Naive thymus-derived CD4-positive, alpha-beta T cell (primary cell): ENCODE results near the gene BARHL2. TPM values are rescaled to one million over a fixed set of nuclear protein-coding genes. Genes with fewer than 3 reads are reported as not detected.

ENCODE experiments used
- ATAC-seq: fragments of 150-1000 bp; cut with Tn5 transposase; 2 replicates; pipeline ENCODE4 v1.10.0; 2021; ENCODE audit warnings: mild to moderate bottlenecking, moderate library complexity
- CTCF ChIA-PET: fragments of 350-600 bp; sonication (Branson Sonifier 250); formaldehyde crosslinking; loops from one replicate; lab custom pipeline; 2021; ENCODE audit warnings: antibody characterized with exemption; lab: Charles Lee
- POLR2A ChIA-PET: fragments of 350-600 bp; sonication (Branson Sonifier 250); formaldehyde crosslinking; loops from one replicate; lab custom pipeline; 2021; ENCODE audit warnings: antibody characterized with exemption, inconsistent platforms; lab: Charles Lee
- DNase-seq, 9 donors: peaks; one replicate each; pipeline versions ENCODE4 v3.0.0 to v3.0.0-alpha.2; 2020 to 2022; ENCODE audit warnings: mixed read lengths in 1 of 9
- H3K27ac ChIP-seq: one replicate; pipeline ENCODE4 v1.7.0; 2013; ENCODE audit warnings: mild to moderate bottlenecking, low read depth, low read length, moderate library complexity
- H3K27me3 ChIP-seq, 2 donors: one replicate each; pipeline ENCODE4 v1.7.0; 2013; ENCODE audit warnings: low read length in 2 of 2, mild to moderate bottlenecking in 2 of 2, moderate library complexity in 2 of 2; ENCODE audit not compliant: control insufficient read depth in 2 of 2, insufficient read depth in 2 of 2
- H3K36me3 ChIP-seq, 3 experiments: 1 replicate in 2 of 3; 2 replicates in 1 of 3; pipeline ENCODE4 v1.7.0; 2013; ENCODE audit warnings: low read length in 3 of 3, mild to moderate bottlenecking in 3 of 3, moderate library complexity in 1 of 3; ENCODE audit not compliant: insufficient read depth in 3 of 3, control insufficient read depth in 2 of 3
- H3K4me1 ChIP-seq, 2 donors: one replicate each; pipeline ENCODE4 v1.7.0; 2013; ENCODE audit warnings: low read length in 2 of 2, mild to moderate bottlenecking in 2 of 2, moderate library complexity in 1 of 2; ENCODE audit not compliant: control insufficient read depth in 2 of 2, insufficient read depth in 2 of 2
- H3K4me3 ChIP-seq: 2 replicates; pipeline ENCODE4 v1.7.0; 2013; ENCODE audit warnings: mild to moderate bottlenecking, low read length
- H3K9me3 ChIP-seq, 3 experiments: 1 replicate in 2 of 3; 2 replicates in 1 of 3; pipeline ENCODE4 v1.7.0; 2013; ENCODE audit warnings: low read length in 3 of 3; ENCODE audit not compliant: control insufficient read depth in 2 of 3
- H3K27ac Mint-ChIP-seq, 9 donors: one replicate each; pipeline ENCODE4 v1.8.0; 2020 to 2022; ENCODE audit warnings: mixed read lengths in 9 of 9, mild to moderate bottlenecking in 8 of 9, moderate library complexity in 5 of 9, inconsistent platforms in 2 of 9
- H3K27me3 Mint-ChIP-seq, 5 donors: one replicate each; pipeline ENCODE4 v1.8.0; 2021 to 2022; ENCODE audit warnings: mixed read lengths in 5 of 5, mild to moderate bottlenecking in 1 of 5
- H3K36me3 Mint-ChIP-seq, 5 donors: one replicate each; pipeline ENCODE4 v1.8.0; 2020 to 2022; ENCODE audit warnings: mixed read lengths in 5 of 5, mild to moderate bottlenecking in 3 of 5, inconsistent platforms in 1 of 5
- H3K4me1 Mint-ChIP-seq, 7 donors: one replicate each; pipeline ENCODE4 v1.8.0; 2020 to 2022; ENCODE audit warnings: mixed read lengths in 7 of 7, mild to moderate bottlenecking in 3 of 7, inconsistent platforms in 1 of 7
- H3K4me3 Mint-ChIP-seq, 10 donors: one replicate each; pipeline ENCODE4 v1.8.0; 2020 to 2022; ENCODE audit warnings: mild to moderate bottlenecking in 10 of 10, mixed read lengths in 10 of 10, moderate library complexity in 6 of 10, inconsistent platforms in 2 of 10
- H3K9me3 Mint-ChIP-seq, 11 donors: one replicate each; pipeline ENCODE4 v1.8.0; 2020 to 2022; ENCODE audit warnings: mixed read lengths in 11 of 11, mild to moderate bottlenecking in 4 of 11, inconsistent platforms in 1 of 11, moderate library complexity in 1 of 11
- intact Hi-C, 2 donors: fragments of 100-400 bp; cut with micrococcal nuclease; formaldehyde crosslinking; loops; one replicate each; pipeline ENCODE4 v1.15.1; 2023
- polyA plus RNA-seq, 2 donors: library from polyadenylated mRNA; unstranded; fragments of 300-500 nt; fragmentation: Illumina TruSeq; gene quantifications; one replicate each; pipeline ENCODE4 v1.2.3, GENCODE V29; 2021
- total RNA-seq, 6 experiments: library from RNA in 5 of 6; stranded (reverse) in 5 of 6; gene quantifications; 1 replicate in 5 of 6; 2 replicates in 1 of 6; pipeline ENCODE4 v1.2.3 and lab custom pipeline; 2021 to 2026

Gene BARHL2
- total and polyA plus RNA-seq, 7 experiments from 2014 or later: not detected

DNA sequence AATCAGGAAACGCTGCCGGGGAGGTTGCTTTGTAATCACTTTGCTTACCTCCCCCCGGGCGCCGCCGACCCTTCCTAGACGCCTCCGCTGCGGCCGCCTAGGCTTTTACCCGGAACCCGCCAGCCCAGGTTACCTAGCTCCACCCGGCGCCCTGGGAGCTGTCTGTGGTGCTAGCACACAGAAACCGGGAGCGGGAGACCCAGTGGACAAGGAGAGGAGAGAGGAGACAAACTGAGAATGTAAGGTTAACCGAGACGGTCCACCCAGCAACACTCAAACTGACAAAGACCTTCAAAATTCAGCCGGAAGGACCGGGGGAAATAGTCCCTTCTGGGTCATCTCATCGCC is 9.8 kb downstream of the BARHL2 start:
- ATAC-seq (peak; percentile 45), DNase-seq (peak in 1 of 9 donors; percentile 27)
- peaks cover 6 to 24% (median 12%) of the 10 kb centered on the region in 7 donors for H3K4me1 Mint-ChIP-seq
- H3K27me3 Mint-ChIP-seq: peaks cover 81 to 94% (median 85%) of the 10 kb centered on the region in 5 donors
- Histone ChIP-seq H3K27me3 (peaks cover 5 to 53% of the 10 kb centered on the region in 2 donors), H3K9me3 (no peaks in the 10 kb centered on the region), H3K27ac (no peak overlapping the region), H3K4me1 (peaks cover 0 to 6% of the 10 kb centered on the region in 2 donors), H3K4me3 (no peak overlapping the region), H3K36me3 (no peaks in the 10 kb centered on the region)
- ChIA-PET CTCF (no interaction called here), POLR2A (no interaction called here)
- H3K4me3 Mint-ChIP-seq: peak overlapping the region in 9 of 10 donors; percentile 17 to 75 (median 65)
- H3K36me3 Mint-ChIP-seq: peaks cover 0 to 6% (median 4%) of the 10 kb centered on the region in 5 donors
- H3K9me3 Mint-ChIP-seq: peaks cover 0 to 44% (median 4%) of the 10 kb centered on the region in 11 donors
- intact Hi-C loops: no loop called here
- peak overlapping the region in 1 of 9 donors; percentile 38 for H3K27ac Mint-ChIP-seq

DNA sequence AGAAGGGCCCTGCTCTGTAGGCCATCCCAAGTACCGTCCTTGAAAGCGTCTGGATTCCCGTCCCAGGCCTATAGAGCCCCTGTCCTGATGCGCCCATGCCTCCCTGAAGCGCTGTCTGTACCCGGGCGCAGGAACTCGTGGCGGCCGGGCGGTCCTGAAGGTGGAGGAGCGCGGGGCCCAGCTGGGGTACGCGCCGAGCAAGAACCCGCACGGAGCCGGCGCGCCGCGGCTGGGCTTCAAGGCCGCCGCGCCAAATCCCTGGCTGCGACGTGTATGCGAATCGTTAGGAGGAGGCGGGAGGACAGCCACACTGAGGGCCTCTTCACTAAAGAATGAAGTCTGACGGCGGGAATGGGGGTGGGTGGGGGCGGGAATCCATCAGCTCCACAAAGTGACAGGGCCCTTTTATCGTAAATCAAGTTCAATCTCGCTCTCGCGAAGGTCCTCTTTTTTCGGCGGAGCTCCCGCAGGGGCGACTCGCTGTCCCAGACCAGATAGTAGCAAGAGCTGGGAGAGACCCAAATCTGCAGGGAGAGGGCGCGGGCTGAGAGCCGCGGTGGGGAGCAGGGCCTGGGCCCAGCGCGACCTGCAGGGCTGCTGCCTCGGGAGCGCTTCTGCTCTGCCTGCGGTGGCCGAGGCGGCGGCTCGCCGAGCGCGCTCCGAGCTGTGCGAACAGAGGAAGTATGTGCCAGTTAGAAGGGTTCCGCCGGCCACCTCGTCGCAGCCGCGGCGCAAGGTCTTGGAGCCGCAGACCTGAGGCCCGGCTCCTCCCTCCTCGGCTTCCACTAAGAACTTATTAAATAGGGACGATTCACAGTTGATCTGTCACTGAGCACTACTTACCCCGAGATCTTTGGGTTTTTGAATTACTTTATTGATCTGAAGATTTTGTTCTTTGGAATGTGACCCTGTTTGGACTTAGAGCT is 10.4 kb downstream of the BARHL2 start:
- H3K36me3 Mint-ChIP-seq: peaks cover 0 to 6% (median 4%) of the 10 kb centered on the region in 5 donors
- ChIA-PET POLR2A (no interaction called here), CTCF (no interaction called here)
- peak overlapping the region; percentile 17 to 75 (median 66) for H3K4me3 Mint-ChIP-seq
- H3K4me1 Mint-ChIP-seq: peaks cover 6 to 24% (median 12%) of the 10 kb centered on the region in 7 donors
- no peak overlapping the region for H3K4me3 ChIP-seq
- peak overlapping the region in 1 of 9 donors; percentile 38 for H3K27ac Mint-ChIP-seq
- H3K27me3 ChIP-seq: peaks cover 5 to 49% of the 10 kb centered on the region in 2 donors
- H3K36me3 ChIP-seq: no peaks in the 10 kb centered on the region
- peaks cover 0 to 47% (median 4%) of the 10 kb centered on the region in 11 donors for H3K9me3 Mint-ChIP-seq
- intact Hi-C loops: no loop called here
- ATAC-seq: peak; percentile 59
- peaks cover 0 to 6% of the 10 kb centered on the region in 2 donors for H3K4me1 ChIP-seq
- DNase-seq: peak in 1 of 9 donors; percentile 30
- H3K9me3 ChIP-seq: no peaks in the 10 kb centered on the region
- H3K27me3 Mint-ChIP-seq: peaks cover 85 to 94% (median 88%) of the 10 kb centered on the region in 5 donors
- H3K27ac ChIP-seq: no peak overlapping the region

DNA sequence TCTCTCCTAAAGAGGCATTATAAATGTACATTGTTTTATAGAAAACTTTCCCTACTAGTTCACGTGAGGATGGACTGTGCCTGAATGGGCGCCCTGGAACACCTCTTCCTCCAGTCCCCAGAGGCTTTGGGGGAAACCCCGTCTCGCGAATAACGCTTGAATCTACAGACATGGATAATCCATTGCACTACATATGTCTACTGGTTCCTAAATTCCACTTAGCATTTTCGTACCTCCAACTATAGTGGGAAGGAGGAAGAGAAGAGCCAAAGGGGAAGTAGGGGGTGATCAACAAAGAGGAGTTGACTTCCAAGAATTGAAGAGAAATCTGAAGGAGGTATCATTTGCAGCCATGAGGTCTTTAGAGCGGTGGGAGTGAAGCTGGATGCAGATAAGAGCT is 11.1 kb downstream of the BARHL2 start:
- Mint-ChIP-seq H3K4me3 (peak overlapping the region in 8 of 10 donors; percentile 48 to 75 (median 62)), H3K27ac (no peak overlapping the region)

DNA sequence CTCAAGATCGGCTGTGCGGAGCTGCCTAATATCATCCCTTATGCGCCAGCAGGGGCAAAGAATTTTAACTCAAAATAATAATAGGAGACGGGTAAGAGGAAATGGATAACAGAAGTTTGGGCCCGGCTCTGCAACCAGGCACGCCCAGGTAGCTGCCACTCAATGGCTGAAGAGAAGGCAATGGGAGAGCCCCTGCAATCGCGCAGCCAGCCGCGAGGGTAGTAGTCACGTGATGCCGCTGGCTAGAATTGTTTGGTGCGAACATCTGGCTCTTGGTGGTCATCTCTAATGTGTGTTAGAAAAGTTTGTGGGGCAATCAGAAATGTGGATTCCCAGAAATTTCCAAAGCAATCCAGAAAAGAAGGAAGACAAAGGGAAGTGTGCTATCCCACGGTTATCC is 12.3 kb downstream of the BARHL2 start:
- ATAC-seq (no peak), DNase-seq (no peak)
- intact Hi-C loops: no loop called here
- Histone ChIP-seq H3K4me1 (peaks cover 0 to 6% of the 10 kb centered on the region in 2 donors), H3K27ac (no peak overlapping the region), H3K4me3 (no peak overlapping the region), H3K27me3 (peaks cover 0 to 35% of the 10 kb centered on the region in 2 donors), H3K9me3 (no peaks in the 10 kb centered on the region), H3K36me3 (no peaks in the 10 kb centered on the region)
- CTCF ChIA-PET: no interaction called here
- Mint-ChIP-seq H3K27ac (no peak overlapping the region), H3K36me3 (peaks cover 0 to 6% (median 0%) of the 10 kb centered on the region in 5 donors), H3K4me1 (peaks cover 6 to 24% (median 12%) of the 10 kb centered on the region in 7 donors), H3K9me3 (peaks cover 0 to 42% (median 4%) of the 10 kb centered on the region in 11 donors), H3K27me3 (peaks cover 84 to 92% (median 87%) of the 10 kb centered on the region in 5 donors), H3K4me3 (no peak overlapping the region)
- POLR2A ChIA-PET: no interaction called here

More for the DNA sequence above, 11.1 kb downstream of the BARHL2 start:
- Mint-ChIP-seq H3K4me1 (peaks cover 6 to 24% (median 12%) of the 10 kb centered on the region in 7 donors), H3K36me3 (peaks cover 0 to 6% (median 4%) of the 10 kb centered on the region in 5 donors), H3K27me3 (peaks cover 85 to 92% (median 90%) of the 10 kb centered on the region in 5 donors), H3K9me3 (peaks cover 0 to 47% (median 4%) of the 10 kb centered on the region in 11 donors)
- ATAC-seq (no peak), DNase-seq (no peak)
- CTCF ChIA-PET: no interaction called here
- H3K4me1 ChIP-seq: peaks cover 0 to 6% of the 10 kb centered on the region in 2 donors
- H3K4me3 ChIP-seq: no peak overlapping the region
- H3K27ac ChIP-seq: no peak overlapping the region
- intact Hi-C loops: no loop called here
- no peaks in the 10 kb centered on the region for H3K36me3 ChIP-seq
- POLR2A ChIA-PET: no interaction called here
- H3K9me3 ChIP-seq: no peaks in the 10 kb centered on the region
- peaks cover 2 to 46% of the 10 kb centered on the region in 2 donors for H3K27me3 ChIP-seq

- no peaks in the 10 kb centered on the region for H3K9me3 ChIP-seq
- peaks cover 0 to 4% of the 10 kb centered on the region in 2 donors for H3K27me3 ChIP-seq
- H3K27me3 Mint-ChIP-seq: peaks cover 16 to 66% (median 51%) of the 10 kb centered on the region in 5 donors
- ChIA-PET POLR2A (no interaction called here), CTCF (no interaction called here)
- H3K9me3 Mint-ChIP-seq: no peaks in the 10 kb centered on the region
- no peaks in the 10 kb centered on the region for H3K4me1 ChIP-seq
- no peak for ATAC-seq
- DNase-seq: no peak
- H3K36me3 Mint-ChIP-seq: no peaks in the 10 kb centered on the region
- no peak overlapping the region for H3K4me3 ChIP-seq
- H3K27ac ChIP-seq: no peak overlapping the region
- no peak overlapping the region for H3K27ac Mint-ChIP-seq
- H3K4me1 Mint-ChIP-seq: no peaks in the 10 kb centered on the region
- intact Hi-C loops: no loop called here
- no peaks in the 10 kb centered on the region for H3K36me3 ChIP-seq
- H3K4me3 Mint-ChIP-seq: no peak overlapping the region
These were observed 22.3 kb downstream of the BARHL2 start for GRCh38 chr1:90694846-90695245.

DNA sequence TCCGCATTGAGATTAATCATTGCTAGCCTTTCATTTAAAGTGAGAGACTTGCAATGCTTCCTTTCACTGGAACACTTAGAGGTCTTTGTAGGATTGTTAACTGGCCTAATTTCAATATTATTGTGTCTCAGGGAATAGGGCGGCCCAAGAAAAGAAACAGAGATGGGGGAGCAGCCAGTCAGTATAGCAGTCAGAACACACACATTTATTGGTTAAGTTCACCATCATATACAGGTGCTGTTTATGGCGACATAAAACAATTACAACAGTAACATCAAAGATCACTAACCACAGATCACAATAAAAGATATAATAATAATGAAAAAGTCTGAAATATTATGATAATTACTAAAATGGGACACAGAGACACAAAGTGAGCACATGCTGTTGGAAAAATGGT is 29.4 kb downstream of the BARHL2 start:
- Mint-ChIP-seq H3K27me3 (peaks cover 4 to 45% (median 38%) of the 10 kb centered on the region in 5 donors), H3K9me3 (peaks cover 0 to 6% (median 0%) of the 10 kb centered on the region in 11 donors), H3K4me1 (no peaks in the 10 kb centered on the region), H3K27ac (no peak overlapping the region), H3K36me3 (no peaks in the 10 kb centered on the region), H3K4me3 (no peak overlapping the region)
- ATAC-seq: no peak
- Histone ChIP-seq H3K9me3 (no peaks in the 10 kb centered on the region), H3K27ac (no peak overlapping the region), H3K27me3 (no peaks in the 10 kb centered on the region), H3K4me1 (no peaks in the 10 kb centered on the region), H3K4me3 (no peak overlapping the region), H3K36me3 (no peaks in the 10 kb centered on the region)
- DNase-seq: no peak
- CTCF ChIA-PET: no interaction called here
- intact Hi-C loops: no loop called here
- POLR2A ChIA-PET: no interaction called here
